NOMO-1 (cell line): ENCODE results near the gene KRTAP20-4.

ENCODE experiments used
- DNase-seq, 2 experiments: peaks; one replicate each; lab custom pipeline; 2025; ENCODE audit not compliant: unreplicated experiment in 2 of 2; lab: John Stamatoyannopoulos, UW

KRTAP20-4 gene

GRCh38 chr21:30646904-30647414 is 26.5 kb downstream of the KRTAP20-4 start:
- no peak for DNase-seq

DNA sequence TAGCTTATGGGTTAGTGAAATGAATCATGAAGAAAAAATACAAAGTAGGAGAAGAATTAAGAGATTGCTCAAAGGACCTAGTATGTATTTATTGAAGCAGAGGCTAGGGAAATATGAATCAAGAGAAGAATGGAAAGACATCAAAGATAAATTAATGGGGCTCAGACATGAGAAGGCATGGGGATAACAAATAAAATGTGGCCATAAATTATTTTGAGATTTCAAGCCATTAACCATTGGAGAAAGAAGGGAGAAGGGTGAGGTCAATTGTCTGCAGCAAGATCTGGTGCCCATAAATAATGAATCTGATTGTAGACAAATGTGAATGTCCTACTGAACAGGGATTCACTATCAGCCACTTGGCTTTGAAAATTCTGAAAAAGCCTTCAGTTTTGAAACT is 32.5 kb downstream of the KRTAP20-4 start:
- no peak for DNase-seq

DNA sequence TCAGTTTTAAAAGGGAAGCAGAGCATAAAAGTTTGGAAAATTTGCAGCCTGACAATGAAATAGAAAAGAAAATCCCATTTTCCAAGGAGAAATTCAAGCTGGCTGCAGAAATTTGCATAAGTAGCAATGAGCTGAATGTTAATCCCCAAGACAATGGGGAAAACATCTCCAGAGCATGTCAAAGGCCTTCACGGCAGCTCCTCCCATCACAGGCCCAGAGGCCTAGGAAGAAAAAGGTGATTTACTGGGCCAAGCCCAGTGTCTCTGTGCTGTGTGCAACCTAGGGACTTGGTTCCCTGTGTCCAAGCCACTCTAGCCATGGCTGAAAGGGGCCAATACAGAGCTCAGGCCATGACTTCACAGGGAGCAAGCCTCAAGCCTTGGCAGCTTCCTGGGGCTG is 48.3 kb downstream of the KRTAP20-4 start:
- no peak for DNase-seq
